Skin epidermis (tissue), 12 donors: ENCODE data around the gene MACROD2.

Experiments
- H3K27ac ChIP-seq, 21 experiments: fragments of 200-600 bp; sonication (generic) in 11 of 21; one replicate each; pipeline ENCODE4 v1.5.0; 2020; ENCODE audit warnings: mild to moderate bottlenecking in 3 of 21, inconsistent platforms in 2 of 21, moderate library complexity in 2 of 21
- H3K4me3 ChIP-seq, 7 experiments: fragments of 200-600 bp; sonication (generic) in 2 of 7; one replicate each; pipeline ENCODE4 v1.5.0; 2020; ENCODE audit warnings: inconsistent platforms in 2 of 7, mild to moderate bottlenecking in 2 of 7, moderate library complexity in 1 of 7

MACROD2 gene

GRCh38 chr20:15913391-15914025, 1918.2 kb downstream of the MACROD2 start:
- H3K27ac ChIP-seq = no peak overlapping the region
- H3K4me3 ChIP-seq = no peak overlapping the region

- Histone ChIP-seq H3K27ac (no peak overlapping the region), H3K4me3 (no peak overlapping the region)
Observed at GRCh38 chr20:15916623-15917022, 1921.3 kb downstream of the MACROD2 start.

- no peak overlapping the region for H3K4me3 ChIP-seq
- no peak overlapping the region for H3K27ac ChIP-seq
Observed at GRCh38 chr20:15917283-15917682, 1922.0 kb downstream of the MACROD2 start.

- Histone ChIP-seq H3K4me3 (no peak overlapping the region), H3K27ac (no peak overlapping the region)
Observed at GRCh38 chr20:15918631-15919030, 1923.3 kb downstream of the MACROD2 start.

DNA sequence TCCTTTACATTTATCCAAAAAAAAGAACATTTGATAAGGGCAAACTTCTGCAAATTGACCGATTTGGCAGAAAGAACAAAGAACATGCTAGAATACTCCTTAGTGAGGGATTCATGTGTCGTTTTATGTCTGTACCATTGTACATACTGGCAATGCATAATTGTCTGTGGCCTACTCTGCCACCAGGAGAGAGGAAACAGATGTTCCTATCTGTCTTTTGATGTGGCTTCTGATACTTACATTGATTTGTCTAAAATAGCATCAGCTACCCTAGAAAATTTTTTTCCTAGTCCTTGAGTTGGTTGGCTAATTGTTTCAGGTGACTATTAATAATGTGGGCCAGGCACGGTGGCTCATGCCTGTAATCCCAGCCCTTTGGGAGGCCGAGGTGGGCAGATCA, 1923.8 kb downstream of the MACROD2 start:
- Histone ChIP-seq H3K4me3 (no peak overlapping the region), H3K27ac (no peak overlapping the region)

- H3K27ac ChIP-seq = no peak overlapping the region
- no peak overlapping the region for H3K4me3 ChIP-seq
Observed at GRCh38 chr20:15921930-15922329, 1926.6 kb downstream of the MACROD2 start.

GRCh38 chr20:15922556-15922955, 1927.2 kb downstream of the MACROD2 start:
- Histone ChIP-seq H3K27ac (no peak overlapping the region), H3K4me3 (no peak overlapping the region)

GRCh38 chr20:15923030-15923776, 1927.9 kb downstream of the MACROD2 start:
- no peak overlapping the region for H3K27ac ChIP-seq
- H3K4me3 ChIP-seq = no peak overlapping the region

- no peak overlapping the region for H3K4me3 ChIP-seq
- no peak overlapping the region for H3K27ac ChIP-seq
Observed at GRCh38 chr20:15924556-15924955, 1929.2 kb downstream of the MACROD2 start.

DNA sequence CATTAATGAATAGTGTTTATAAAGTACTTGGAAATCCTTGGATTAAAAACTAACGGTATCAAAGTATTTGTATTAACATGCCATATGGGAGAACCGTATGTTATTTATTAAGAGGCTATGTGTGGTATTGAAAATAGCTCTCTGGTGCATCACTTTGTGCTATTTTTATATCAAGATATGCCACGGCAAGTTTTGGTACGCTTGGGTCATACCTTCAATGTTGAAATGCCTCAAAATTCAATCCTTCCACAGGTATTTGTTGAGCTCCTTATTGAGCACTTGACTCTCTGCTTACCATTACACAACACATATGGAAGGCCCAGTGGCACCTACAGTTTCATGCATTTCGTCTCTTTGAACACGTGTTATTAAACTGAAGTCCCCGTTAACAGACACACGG, 1930.1 kb downstream of the MACROD2 start:
- H3K4me3 ChIP-seq = no peak overlapping the region
- H3K27ac ChIP-seq = no peak overlapping the region

GRCh38 chr20:15927893-15928650, 1932.8 kb downstream of the MACROD2 start:
- no peak overlapping the region for H3K4me3 ChIP-seq
- H3K27ac ChIP-seq = no peak overlapping the region

GRCh38 chr20:15928946-15929345, 1933.6 kb downstream of the MACROD2 start:
- Histone ChIP-seq H3K27ac (no peak overlapping the region), H3K4me3 (no peak overlapping the region)

GRCh38 chr20:15930311-15931305, 1935.3 kb downstream of the MACROD2 start:
- Histone ChIP-seq H3K27ac (no peak overlapping the region), H3K4me3 (no peak overlapping the region)

DNA sequence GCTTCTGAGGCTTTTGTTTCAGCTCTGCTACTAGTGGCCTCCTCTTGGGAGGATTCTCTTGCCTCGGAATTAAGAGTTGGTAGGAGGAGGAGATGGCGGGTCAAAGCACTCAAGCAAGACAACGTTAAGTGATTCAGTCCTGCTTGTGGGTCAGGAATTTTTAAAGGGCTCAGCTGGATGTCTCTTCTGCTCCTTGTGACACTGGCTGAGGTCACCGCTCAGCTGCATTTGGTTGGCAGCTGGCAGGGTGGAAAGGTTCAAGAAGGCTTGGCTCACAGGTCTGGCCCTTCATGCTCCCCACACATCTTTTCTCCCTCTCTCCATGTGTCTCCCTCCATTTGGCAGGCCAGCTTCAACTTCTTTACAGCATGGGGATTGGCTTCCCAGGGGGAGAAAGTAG, 1936.6 kb downstream of the MACROD2 start:
- Histone ChIP-seq H3K27ac (no peak overlapping the region), H3K4me3 (no peak overlapping the region)

DNA sequence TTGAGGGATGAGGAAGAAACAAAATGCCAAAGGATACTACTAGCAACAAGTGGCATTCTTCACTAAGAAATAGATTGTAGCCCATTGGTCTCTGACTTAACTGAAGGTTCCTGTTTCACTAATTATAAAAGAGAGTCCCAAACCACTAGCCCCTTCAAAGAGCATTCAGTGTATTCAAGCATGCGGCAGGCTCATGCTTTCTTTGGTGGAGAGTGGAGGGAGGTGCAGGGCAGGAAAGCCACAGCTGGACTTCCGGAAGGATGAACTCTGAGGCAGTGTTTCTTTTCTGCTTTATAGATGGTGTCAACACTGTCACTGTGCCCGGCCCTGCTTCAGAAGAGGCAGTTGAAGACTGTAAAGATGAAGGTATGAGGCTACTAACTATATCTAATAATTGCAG, 1941.9 kb downstream of the MACROD2 start:
- H3K4me3 ChIP-seq = no peak overlapping the region
- no peak overlapping the region for H3K27ac ChIP-seq

DNA sequence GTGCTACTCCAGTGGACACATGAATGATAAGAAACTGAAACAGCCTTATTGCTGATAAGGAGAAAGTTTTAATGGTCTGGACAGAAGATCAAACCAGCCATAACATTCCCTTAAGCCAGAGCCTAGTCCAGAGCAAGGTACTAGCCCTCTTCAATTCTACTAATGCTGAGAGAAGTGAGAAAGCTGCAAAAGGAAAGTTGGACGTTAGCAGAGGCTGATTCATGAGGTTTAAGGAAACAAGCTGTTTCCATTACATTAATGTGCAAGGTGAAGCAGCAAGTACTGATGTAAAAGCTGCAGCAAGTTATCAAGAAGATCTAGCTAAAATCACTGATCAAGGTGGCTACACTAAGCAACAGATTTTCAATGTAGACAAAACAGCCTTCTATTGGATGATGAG, 1943.5 kb downstream of the MACROD2 start:
- Histone ChIP-seq H3K4me3 (no peak overlapping the region), H3K27ac (no peak overlapping the region)

- Histone ChIP-seq H3K4me3 (no peak overlapping the region), H3K27ac (no peak overlapping the region)
Observed at GRCh38 chr20:15940127-15940526, 1944.8 kb downstream of the MACROD2 start.

GRCh38 chr20:15942130-15942529, 1946.8 kb downstream of the MACROD2 start:
- H3K4me3 ChIP-seq = no peak overlapping the region

GRCh38 chr20:15945289-15945688, 1950.0 kb downstream of the MACROD2 start:
- Histone ChIP-seq H3K4me3 (no peak overlapping the region), H3K27ac (no peak overlapping the region)

More at GRCh38 chr20:15942130-15942529, 1946.8 kb downstream of the MACROD2 start:
- H3K27ac ChIP-seq = no peak overlapping the region

DNA sequence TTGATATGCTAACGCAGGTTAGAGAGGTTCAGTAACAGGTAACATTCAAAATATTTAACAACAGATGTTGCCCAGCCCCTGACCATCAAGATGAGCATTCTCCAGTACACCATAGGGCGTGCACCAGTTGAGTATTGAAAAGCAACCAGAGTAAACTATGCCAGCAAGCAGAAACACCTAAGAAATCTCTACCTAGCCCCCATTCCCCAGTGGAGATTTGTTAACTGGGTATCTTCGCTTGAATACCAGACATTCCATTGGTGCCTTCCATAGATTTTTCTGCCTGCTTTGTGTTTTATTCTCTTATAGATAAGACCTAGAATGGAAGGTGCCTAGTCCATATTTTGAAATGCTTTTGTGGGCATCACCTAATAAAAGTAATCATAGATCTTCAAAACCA, 1954.1 kb downstream of the MACROD2 start:
- H3K27ac ChIP-seq = no peak overlapping the region
- no peak overlapping the region for H3K4me3 ChIP-seq
